Stomach (tissue), 9 donors: ENCODE measurements around the gene THUMPD2. TPM values are rescaled to one million over a fixed set of nuclear protein-coding genes. Genes with fewer than 3 reads are reported as not detected.

Experiments
- DNase-seq, 2 donors: peaks; one replicate each; pipeline versions ENCODE4 v3.0.0 to v3.0.0-alpha.2; 2013 to 2019
- H3K27ac ChIP-seq, 5 donors: fragments of 200-600 bp in 4 of 5; sonication (generic) in 4 of 5; one replicate each; pipeline ENCODE4 v1.5.1; 2013 to 2019; ENCODE audit warnings: mild to moderate bottlenecking in 1 of 5, moderate library complexity in 1 of 5
- H3K27me3 ChIP-seq, 3 donors: fragments of 200-600 bp; sonication (generic); one replicate each; pipeline ENCODE4 v1.5.1; 2017 to 2019; ENCODE audit warnings: mixed run types in 1 of 3
- H3K36me3 ChIP-seq, 4 donors: fragments of 200-600 bp; sonication (generic); 1 replicate in 3 of 4; 2 replicates in 1 of 4; pipeline ENCODE4 v1.5.1; 2016 to 2019
- H3K4me1 ChIP-seq, 4 donors: fragments of 200-600 bp; sonication (generic); one replicate each; pipeline ENCODE4 v1.5.1; 2016 to 2019
- H3K4me3 ChIP-seq, 4 donors: fragments of 200-600 bp; sonication (generic) in 3 of 4; one replicate each; pipeline ENCODE4 v1.5.1; 2016 to 2019; ENCODE audit warnings: mild to moderate bottlenecking in 1 of 4
- H3K9me3 ChIP-seq, 4 donors: fragments of 200-600 bp; sonication (generic); one replicate each; pipeline ENCODE4 v1.5.1; 2016 to 2019
- EP300 ChIP-seq: sonication (generic); formaldehyde crosslinking; IDR thresholded peaks from one replicate; pipeline ENCODE4 v1.6.1; 2017; ENCODE audit warnings: antibody characterized with exemption
- POLR2A ChIP-seq, 4 donors: fragments of 450-650 bp; IDR thresholded peaks; one replicate each; pipeline ENCODE4 v1.6.1; 2016; ENCODE audit warnings: antibody characterized with exemption in 4 of 4, control low read depth in 2 of 4, mild to moderate bottlenecking in 1 of 4, moderate library complexity in 1 of 4
- POLR2AphosphoS5 ChIP-seq, 3 donors: sonication (generic); formaldehyde crosslinking; IDR thresholded peaks; one replicate each; pipeline ENCODE4 v1.6.1; 2016; ENCODE audit warnings: antibody characterized with exemption in 3 of 3
- WGBS, 5 donors: extraction: QIAGEN DNeasy Blood & Tissue Kit in 3 of 5; methylation state at CpG; one replicate each; pipeline versions ENCODE4 v1.1.5 to v1.1.7; 2013 to 2018; 5-methylcytosine and 5-hydroxymethylcytosine counted together
- intact Hi-C: fragments of 100-400 bp; cut with DNase I; formaldehyde crosslinking; loops from one replicate; pipeline ENCODE4 v1.15.1; 2023; ENCODE audit warnings: low total_unique reads
- polyA plus RNA-seq, 3 donors: library from polyadenylated mRNA; stranded (reverse); fragments of 200-250 nt; gene quantifications; one replicate each; pipeline ENCODE4 v1.2.3, GENCODE V29; 2013
- total RNA-seq, 5 donors: library from RNA; depleted of rRNA; stranded (reverse); fragments of >200 nt; gene quantifications; one replicate each; pipeline versions ENCODE4 v1.1.0 to v1.2.3, GENCODE V29; 2014 to 2016
- TF ChIP-seq, protein P1 (sequence below), 7 experiments: fragments of 450-650 bp in 4 of 7; fragments of 200-600 bp in 3 of 7; sonication (generic) in 3 of 7; IDR thresholded peaks; one replicate each; pipeline ENCODE4 v1.5.1; 2016 to 2019; ENCODE audit warnings: antibody characterized with exemption in 7 of 7, control low read depth in 2 of 7, mild to moderate bottlenecking in 1 of 7
- donor health status: healthy with polysubstance abuse.
- donor health status: Bipolar disorder and iron deficiency.
- donor health status: healthy.

Gene THUMPD2
- total and polyA plus RNA-seq, 8 donors = 4.3 to 30.1 (median 11.0) TPM

DNA sequence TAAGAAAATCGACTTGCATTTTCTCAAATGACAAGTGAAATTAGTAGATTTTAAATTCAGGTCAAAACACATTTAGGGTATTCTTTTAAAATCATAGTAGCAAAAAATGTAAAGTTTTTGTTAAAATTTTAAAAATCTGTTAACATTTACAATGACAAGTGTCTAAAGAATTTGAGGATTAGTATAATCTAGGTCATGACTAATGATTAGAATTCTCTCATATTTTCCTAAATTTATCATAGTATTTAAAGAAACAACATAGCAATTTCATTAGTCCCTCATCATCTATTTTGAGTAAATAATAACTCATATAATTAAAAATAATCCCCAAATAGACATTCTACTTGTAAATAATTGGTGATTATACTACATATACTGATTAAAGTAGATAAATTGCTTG, 23.6 kb downstream of the THUMPD2 start:
- peaks cover 0 to 10% (median 0%) of the 10 kb centered on the region in 4 donors for H3K4me1 ChIP-seq
- H3K9me3 ChIP-seq = no peaks in the 10 kb centered on the region
- WGBS, 5 donors = 93 to 98% (median 97%) methylated on average over 1 of the region's 1 CpG
- DNase-seq = no peak
- H3K4me3 ChIP-seq = no peak overlapping the region
- no peak overlapping the region for H3K27ac ChIP-seq
- H3K36me3 ChIP-seq = peaks cover 43 to 99% (median 96%) of the 10 kb centered on the region in 4 donors
- TF ChIP-seq POLR2A (IDR thresholded peaks at IDR 0.05) (no peak), EP300 (no peak), POLR2AphosphoS5 (IDR thresholded peaks at IDR 0.05) (no peak)
- TF ChIP-seq, protein P1, sequence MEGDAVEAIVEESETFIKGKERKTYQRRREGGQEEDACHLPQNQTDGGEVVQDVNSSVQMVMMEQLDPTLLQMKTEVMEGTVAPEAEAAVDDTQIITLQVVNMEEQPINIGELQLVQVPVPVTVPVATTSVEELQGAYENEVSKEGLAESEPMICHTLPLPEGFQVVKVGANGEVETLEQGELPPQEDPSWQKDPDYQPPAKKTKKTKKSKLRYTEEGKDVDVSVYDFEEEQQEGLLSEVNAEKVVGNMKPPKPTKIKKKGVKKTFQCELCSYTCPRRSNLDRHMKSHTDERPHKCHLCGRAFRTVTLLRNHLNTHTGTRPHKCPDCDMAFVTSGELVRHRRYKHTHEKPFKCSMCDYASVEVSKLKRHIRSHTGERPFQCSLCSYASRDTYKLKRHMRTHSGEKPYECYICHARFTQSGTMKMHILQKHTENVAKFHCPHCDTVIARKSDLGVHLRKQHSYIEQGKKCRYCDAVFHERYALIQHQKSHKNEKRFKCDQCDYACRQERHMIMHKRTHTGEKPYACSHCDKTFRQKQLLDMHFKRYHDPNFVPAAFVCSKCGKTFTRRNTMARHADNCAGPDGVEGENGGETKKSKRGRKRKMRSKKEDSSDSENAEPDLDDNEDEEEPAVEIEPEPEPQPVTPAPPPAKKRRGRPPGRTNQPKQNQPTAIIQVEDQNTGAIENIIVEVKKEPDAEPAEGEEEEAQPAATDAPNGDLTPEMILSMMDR (IDR thresholded peaks at IDR 0.05) = no peak
- intact Hi-C loops = no loop called here
- H3K27me3 ChIP-seq = no peaks in the 10 kb centered on the region

DNA sequence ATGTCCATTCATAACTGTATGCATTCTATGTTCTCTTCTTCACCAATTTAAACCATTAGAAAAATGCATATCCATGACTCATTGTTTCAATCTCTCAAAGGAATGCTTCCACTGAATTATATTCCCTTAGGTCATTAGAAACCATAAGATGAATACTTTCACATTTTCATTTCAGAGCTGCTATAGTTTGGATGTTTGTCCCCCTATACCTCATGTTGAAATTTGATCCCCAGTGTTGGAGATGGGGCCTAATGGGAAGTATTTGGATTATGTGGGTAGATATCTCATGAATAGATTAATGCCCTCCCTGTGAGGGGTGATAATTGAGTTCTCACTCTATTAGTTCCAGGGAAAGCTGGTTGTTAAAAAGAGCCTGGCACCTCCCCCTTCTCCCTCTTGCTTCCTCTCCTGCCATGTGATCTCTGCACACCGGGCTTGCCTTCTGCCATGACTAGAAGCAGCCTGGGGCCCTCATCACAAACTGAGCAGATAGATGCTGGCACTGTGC, 35.7 kb downstream of the THUMPD2 start:
- Histone ChIP-seq H3K36me3 (peaks cover 12 to 75% (median 67%) of the 10 kb centered on the region in 4 donors), H3K4me1 (peaks cover 0 to 5% (median 0%) of the 10 kb centered on the region in 4 donors), H3K27ac (no peak overlapping the region), H3K27me3 (no peaks in the 10 kb centered on the region), H3K4me3 (no peak overlapping the region), H3K9me3 (no peaks in the 10 kb centered on the region)
- DNase-seq = no peak
- WGBS, 5 donors = 42 to 78% (median 63%) methylated on average over 1 of the region's 1 CpG
- TF ChIP-seq EP300 (no peak), POLR2AphosphoS5 (IDR thresholded peaks at IDR 0.05) (no peak), POLR2A (IDR thresholded peaks at IDR 0.05) (no peak)
- TF ChIP-seq, protein P1 (IDR thresholded peaks at IDR 0.05) = no peak
- intact Hi-C loops = no loop called here

DNA sequence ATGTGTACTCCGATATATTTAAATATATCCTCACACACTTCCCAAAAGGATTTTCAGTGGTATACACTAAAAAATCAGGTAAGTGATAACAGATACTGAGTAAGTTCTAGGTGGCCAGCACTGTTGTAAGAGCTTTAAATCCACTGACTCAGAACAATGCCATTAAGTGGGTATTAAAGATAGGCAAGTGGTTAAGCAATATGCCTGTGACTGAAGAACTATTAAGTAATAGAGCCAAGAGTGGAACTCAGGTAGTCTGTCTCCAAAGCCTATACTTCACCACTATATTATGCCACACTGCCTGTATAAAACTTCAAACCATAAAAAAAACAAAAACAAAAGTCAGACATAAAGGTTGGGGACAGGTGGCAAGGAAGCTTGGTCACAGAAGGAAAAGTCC, 37.2 kb downstream of the THUMPD2 start:
- no peak overlapping the region for H3K4me3 ChIP-seq
- DNase-seq = no peak
- H3K36me3 ChIP-seq = peaks cover 12 to 88% (median 75%) of the 10 kb centered on the region in 4 donors
- H3K4me1 ChIP-seq = peaks cover 0 to 5% (median 0%) of the 10 kb centered on the region in 4 donors
- intact Hi-C loops = no loop called here
- no peaks in the 10 kb centered on the region for H3K9me3 ChIP-seq
- no peaks in the 10 kb centered on the region for H3K27me3 ChIP-seq
- H3K27ac ChIP-seq = no peak overlapping the region
- 97 to 100% (median 99%) methylated on average over 1 of the region's 1 CpG for WGBS, 5 donors
- TF ChIP-seq EP300 = no peak
- TF ChIP-seq POLR2A (IDR thresholded peaks at IDR 0.05) = no peak
- TF ChIP-seq, protein P1 (IDR thresholded peaks at IDR 0.05) = no peak
- no peak for TF ChIP-seq POLR2AphosphoS5 (IDR thresholded peaks at IDR 0.05)

DNA sequence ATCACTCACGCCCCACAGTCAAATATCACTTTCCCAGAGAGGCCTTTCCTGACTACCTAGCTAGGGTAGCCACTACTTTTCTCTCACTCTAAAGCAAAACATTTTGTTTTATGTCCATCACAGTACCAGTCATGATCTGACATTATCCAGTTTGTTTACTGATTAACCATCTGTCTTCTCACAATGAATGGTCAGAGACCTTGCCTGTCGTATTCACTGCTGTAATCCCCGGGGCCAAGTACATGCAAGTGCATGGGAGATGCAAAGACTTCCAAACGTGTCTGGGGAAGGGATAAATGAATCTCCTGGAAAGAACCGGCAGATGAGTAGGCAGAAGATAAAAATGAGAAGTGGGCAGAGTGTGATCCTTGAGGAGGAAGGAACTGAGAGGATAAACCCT, 39.7 kb downstream of the THUMPD2 start:
- DNase-seq = no peak
- intact Hi-C loops = no loop called here
- H3K4me1 ChIP-seq = peaks cover 0 to 5% (median 0%) of the 10 kb centered on the region in 4 donors

More for the DNA sequence above, 39.7 kb downstream of the THUMPD2 start:
- TF ChIP-seq, protein P1 (IDR thresholded peaks at IDR 0.05) = no peak
- TF ChIP-seq EP300 (no peak), POLR2A (IDR thresholded peaks at IDR 0.05) (no peak), POLR2AphosphoS5 (IDR thresholded peaks at IDR 0.05) (no peak)
- peaks cover 17 to 96% (median 88%) of the 10 kb centered on the region in 4 donors for H3K36me3 ChIP-seq
- 35 to 58% (median 46%) methylated on average over 5 of the region's 5 CpGs for WGBS, 5 donors
- H3K27ac ChIP-seq = no peak overlapping the region
- no peak overlapping the region for H3K4me3 ChIP-seq
- H3K9me3 ChIP-seq = no peaks in the 10 kb centered on the region
- no peaks in the 10 kb centered on the region for H3K27me3 ChIP-seq
